Calu3 (cell line): ENCODE results near the gene OSBPL5. TPM values are rescaled to one million over a fixed set of nuclear protein-coding genes. Genes with fewer than 3 reads are reported as not detected.

Experiments used
- BruUV-seq: library from RNA; stranded (reverse); fragments of 400-500 nt; replicated peaks from 2 replicates; lab custom pipeline; 2021; lab: Mats Ljungman, UMichigan
- CTCF ChIA-PET: fragments of 300-600 bp; sonication (Branson Sonifier 250); formaldehyde crosslinking; loops from one replicate; lab custom pipeline; 2022; ENCODE audit warnings: antibody characterized with exemption; lab: Charles Lee
- DNase-seq: peaks from one replicate; pipeline ENCODE4 v3.0.0; 2022
- H3K27ac Mint-ChIP-seq: one replicate; pipeline ENCODE4 v1.8.0; 2022; ENCODE audit warnings: mixed read lengths; ENCODE audit not compliant: unreplicated experiment
- H3K27me3 Mint-ChIP-seq: one replicate; pipeline ENCODE4 v1.8.0; 2022; ENCODE audit warnings: mixed read lengths; ENCODE audit not compliant: unreplicated experiment
- H3K36me3 Mint-ChIP-seq: one replicate; pipeline ENCODE4 v1.8.0; 2022; ENCODE audit warnings: mild to moderate bottlenecking, moderate library complexity, mixed read lengths; ENCODE audit not compliant: insufficient read depth, unreplicated experiment
- H3K4me1 Mint-ChIP-seq: one replicate; pipeline ENCODE4 v1.8.0; 2022; ENCODE audit warnings: mild to moderate bottlenecking, low read depth, mixed read lengths; ENCODE audit not compliant: unreplicated experiment
- H3K4me3 Mint-ChIP-seq: one replicate; pipeline ENCODE4 v1.8.0; 2022; ENCODE audit warnings: mild to moderate bottlenecking, low read depth, moderate library complexity, mixed read lengths; ENCODE audit not compliant: unreplicated experiment
- H3K9me3 Mint-ChIP-seq: one replicate; pipeline ENCODE4 v1.8.0; 2022; ENCODE audit warnings: low read depth, mixed read lengths; ENCODE audit not compliant: unreplicated experiment
- intact Hi-C: fragments of 100-400 bp; cut with micrococcal nuclease; formaldehyde crosslinking; loops from one replicate; pipeline ENCODE4 v1.10.0; 2022; ENCODE audit not compliant: unreplicated experiment
- total RNA-seq: library from RNA; stranded (reverse); gene quantifications from 2 replicates; pipeline ENCODE4 v1.2.3, GENCODE V29; 2022
- TF ChIP-seq, protein P1 (sequence below): fragments of 200-600 bp; IDR thresholded peaks from one replicate; pipeline ENCODE4 v1.8.0; 2022; ENCODE audit warnings: antibody characterized with exemption; ENCODE audit not compliant: unreplicated experiment

OSBPL5 gene
- total RNA-seq, 1 experiment from 2014 or later = 7.1 TPM

DNA sequence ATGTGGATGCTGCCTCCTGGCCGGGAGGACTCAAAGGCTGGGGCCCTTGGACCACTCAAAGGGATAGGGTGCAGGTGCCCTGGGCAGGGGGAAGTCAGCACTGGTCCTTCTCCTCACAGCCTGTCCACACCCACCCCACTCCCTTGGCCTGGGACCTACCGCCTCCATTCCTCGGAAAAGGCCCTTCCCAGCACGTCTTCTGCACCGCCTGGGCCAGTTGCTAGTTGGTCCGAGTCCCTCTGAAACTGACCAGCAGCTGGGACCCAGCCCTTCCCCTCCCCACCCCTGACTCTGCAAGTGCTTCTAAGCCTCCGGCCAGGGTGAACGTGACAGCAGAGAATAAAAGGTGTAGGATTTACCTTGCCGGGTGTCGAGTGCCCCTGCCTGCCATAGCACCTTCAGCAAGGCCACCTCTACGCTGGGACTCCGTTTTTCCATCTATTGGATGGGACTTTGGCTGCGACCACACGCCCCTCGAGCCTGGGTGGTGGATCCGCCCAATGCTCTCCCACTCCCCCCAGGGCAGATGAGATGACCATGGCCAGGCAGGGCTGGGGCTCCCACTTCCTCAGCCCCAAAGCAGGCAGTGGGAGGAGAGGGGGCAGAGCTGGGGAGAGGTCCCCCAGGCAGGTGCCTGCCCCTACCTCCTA, 37.3 kb downstream of the OSBPL5 start:
- peaks cover 21% of the 10 kb centered on the region for H3K27me3 Mint-ChIP-seq
- no peak overlapping the region for H3K27ac Mint-ChIP-seq
- H3K36me3 Mint-ChIP-seq = no peaks in the 10 kb centered on the region
- DNase-seq = no peak
- no TSS peak for BruUV-seq
- H3K4me1 Mint-ChIP-seq = peaks cover 13% of the 10 kb centered on the region
- TF ChIP-seq, protein P1, sequence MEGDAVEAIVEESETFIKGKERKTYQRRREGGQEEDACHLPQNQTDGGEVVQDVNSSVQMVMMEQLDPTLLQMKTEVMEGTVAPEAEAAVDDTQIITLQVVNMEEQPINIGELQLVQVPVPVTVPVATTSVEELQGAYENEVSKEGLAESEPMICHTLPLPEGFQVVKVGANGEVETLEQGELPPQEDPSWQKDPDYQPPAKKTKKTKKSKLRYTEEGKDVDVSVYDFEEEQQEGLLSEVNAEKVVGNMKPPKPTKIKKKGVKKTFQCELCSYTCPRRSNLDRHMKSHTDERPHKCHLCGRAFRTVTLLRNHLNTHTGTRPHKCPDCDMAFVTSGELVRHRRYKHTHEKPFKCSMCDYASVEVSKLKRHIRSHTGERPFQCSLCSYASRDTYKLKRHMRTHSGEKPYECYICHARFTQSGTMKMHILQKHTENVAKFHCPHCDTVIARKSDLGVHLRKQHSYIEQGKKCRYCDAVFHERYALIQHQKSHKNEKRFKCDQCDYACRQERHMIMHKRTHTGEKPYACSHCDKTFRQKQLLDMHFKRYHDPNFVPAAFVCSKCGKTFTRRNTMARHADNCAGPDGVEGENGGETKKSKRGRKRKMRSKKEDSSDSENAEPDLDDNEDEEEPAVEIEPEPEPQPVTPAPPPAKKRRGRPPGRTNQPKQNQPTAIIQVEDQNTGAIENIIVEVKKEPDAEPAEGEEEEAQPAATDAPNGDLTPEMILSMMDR = no peak
- intact Hi-C loops = no loop called here
- H3K9me3 Mint-ChIP-seq = no peaks in the 10 kb centered on the region
- CTCF ChIA-PET = no interaction called here
- H3K4me3 Mint-ChIP-seq = no peak overlapping the region

DNA sequence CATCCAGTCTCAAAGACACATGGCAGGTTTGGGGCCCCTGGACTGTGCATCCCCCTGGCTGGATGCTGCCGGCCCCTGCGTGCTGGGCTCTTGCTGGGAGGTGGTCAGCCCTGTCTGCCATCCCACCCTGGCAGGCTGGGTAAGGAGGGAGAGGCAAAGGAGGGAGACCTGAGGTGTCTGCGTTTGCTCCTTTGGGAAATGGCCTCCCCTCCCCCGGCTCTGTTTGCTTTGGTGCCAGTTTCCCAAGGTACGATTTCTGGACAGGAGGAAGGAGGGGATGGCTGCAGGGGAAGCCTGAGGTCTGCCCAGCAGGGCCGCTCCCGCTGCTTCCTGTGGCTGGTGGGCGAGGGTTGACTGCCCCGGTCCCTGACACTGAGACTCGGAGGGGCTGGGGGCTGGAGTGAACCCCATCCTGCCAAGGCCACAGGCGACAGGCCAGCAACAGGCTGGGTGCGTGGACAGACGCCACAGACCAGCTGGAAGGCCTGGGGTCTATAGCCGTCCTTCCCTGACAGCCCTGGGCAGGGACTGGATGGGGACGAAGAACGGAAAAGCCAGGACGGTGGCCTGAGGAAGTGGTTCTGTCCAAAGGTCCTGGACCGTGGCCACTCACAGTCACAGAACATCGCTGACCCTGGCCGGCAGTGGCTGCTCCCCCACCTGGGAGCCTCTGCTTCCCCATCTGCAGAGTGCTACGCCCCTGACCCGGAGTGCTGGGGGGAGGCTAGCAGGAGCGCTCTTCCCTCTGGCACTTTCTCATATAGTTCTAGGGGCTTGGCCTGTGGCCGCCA, 38.0 kb downstream of the OSBPL5 start:
- intact Hi-C loops = no loop called here
- Mint-ChIP-seq H3K4me1 (peaks cover 13% of the 10 kb centered on the region), H3K27me3 (peaks cover 15% of the 10 kb centered on the region)

DNA sequence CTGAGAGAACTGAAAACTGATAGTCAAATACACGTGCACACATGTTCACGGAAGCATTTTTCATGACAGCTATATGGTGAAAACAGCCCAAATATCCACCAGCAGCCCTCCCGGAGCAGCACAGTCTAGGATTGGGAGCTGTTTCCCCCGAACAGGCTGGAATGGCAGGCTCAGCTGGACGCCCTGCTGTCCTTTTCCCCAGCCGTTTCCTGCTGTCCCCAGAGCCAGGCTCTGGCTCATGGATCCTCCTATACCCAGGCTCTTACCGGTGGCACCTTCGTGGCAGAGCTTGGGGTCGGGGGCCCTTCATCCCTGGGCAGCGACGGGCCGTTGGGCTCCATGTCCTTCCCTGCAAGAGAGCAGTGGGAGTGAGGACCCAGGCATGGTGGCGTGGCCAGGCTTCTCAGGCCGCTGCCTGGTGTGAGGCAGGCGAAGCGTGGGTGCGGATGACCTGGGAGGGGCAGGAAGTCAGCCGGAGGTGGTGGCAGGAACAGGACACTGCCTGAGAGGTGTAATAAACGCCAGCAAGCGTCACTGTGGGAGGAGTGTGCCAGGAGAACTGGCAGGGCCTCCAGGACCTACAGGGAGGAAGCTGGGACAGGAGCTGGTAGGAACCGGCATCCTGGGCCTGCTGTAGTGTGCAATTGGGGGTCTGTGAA, 38.8 kb downstream of the OSBPL5 start:
- BruUV-seq = no TSS peak
- no peak for DNase-seq
- Mint-ChIP-seq H3K27ac (no peak overlapping the region), H3K27me3 (peaks cover 8% of the 10 kb centered on the region), H3K36me3 (no peaks in the 10 kb centered on the region), H3K9me3 (no peaks in the 10 kb centered on the region), H3K4me3 (no peak overlapping the region), H3K4me1 (peaks cover 13% of the 10 kb centered on the region)
- TF ChIP-seq, protein P1 = no peak
- CTCF ChIA-PET = no interaction called here
- intact Hi-C loops = no loop called here

More for the DNA sequence above, 38.0 kb downstream of the OSBPL5 start:
- TF ChIP-seq, protein P1 = no peak
- no peak overlapping the region for H3K4me3 Mint-ChIP-seq
- CTCF ChIA-PET = no interaction called here
- no peaks in the 10 kb centered on the region for H3K36me3 Mint-ChIP-seq
- no peak overlapping the region for H3K27ac Mint-ChIP-seq
- DNase-seq = no peak
- BruUV-seq = no TSS peak
- H3K9me3 Mint-ChIP-seq = no peaks in the 10 kb centered on the region

DNA sequence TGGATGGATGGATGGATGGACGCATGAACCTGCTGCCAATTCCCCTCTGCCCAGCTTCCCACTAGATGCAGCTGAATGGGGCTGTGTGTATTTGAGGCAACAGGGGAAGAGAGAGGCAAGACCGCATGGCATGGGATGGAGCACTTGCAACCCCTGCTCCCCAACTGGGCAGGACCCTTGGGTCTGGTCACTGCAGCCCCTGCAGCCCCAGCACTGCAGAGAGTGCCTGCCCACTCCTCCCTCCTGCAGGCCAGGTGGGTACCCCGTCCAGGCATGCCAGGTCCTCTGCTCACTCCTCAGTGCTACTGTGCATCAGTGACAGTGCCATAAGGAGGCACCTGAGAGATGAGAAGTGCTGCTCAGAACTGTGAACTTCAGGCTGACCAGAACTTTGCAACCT, 40.3 kb downstream of the OSBPL5 start:
- Mint-ChIP-seq H3K36me3 (no peaks in the 10 kb centered on the region), H3K27ac (no peak overlapping the region), H3K4me1 (peaks cover 13% of the 10 kb centered on the region), H3K9me3 (no peaks in the 10 kb centered on the region), H3K4me3 (no peak overlapping the region), H3K27me3 (no peaks in the 10 kb centered on the region)
- CTCF ChIA-PET = interaction anchor here (0.6 kb wide), 1 partner anchor 35 kb away, joined by 4 read pairs; no protein-coding TSS in a partner anchor
- no peak for DNase-seq
- intact Hi-C loops = no loop called here
- TF ChIP-seq, protein P1 = no peak
- BruUV-seq = no TSS peak
